ENCODE results near the gene ACAA1.

The ACAA1 gene

GRCh38 chr3:38152609-38153008, 15.7 kb upstream of the ACAA1 start:
- H3K9ac ChIP-seq (ENCODE audit: low read depth, low read length): no peak overlapping the region
- no peaks in the 10 kb centered on the region for H3K36me3 ChIP-seq (ENCODE audit: insufficient read depth, low read length)
- H3K4me1 ChIP-seq (ENCODE audit: control insufficient read depth, insufficient read depth, low read length): peaks cover 15% of the 10 kb centered on the region
- no peaks in the 10 kb centered on the region for H3K9me3 ChIP-seq (replicated peaks; ENCODE audit: low read length)
- no peak overlapping the region for H3K4me3 ChIP-seq (ENCODE audit: low read length)
- H3K4me2 ChIP-seq (ENCODE audit: low read length): no peak overlapping the region
- H3K27me3 ChIP-seq (ENCODE audit: control insufficient read depth, insufficient read depth, low read length): no peaks in the 10 kb centered on the region

DNA sequence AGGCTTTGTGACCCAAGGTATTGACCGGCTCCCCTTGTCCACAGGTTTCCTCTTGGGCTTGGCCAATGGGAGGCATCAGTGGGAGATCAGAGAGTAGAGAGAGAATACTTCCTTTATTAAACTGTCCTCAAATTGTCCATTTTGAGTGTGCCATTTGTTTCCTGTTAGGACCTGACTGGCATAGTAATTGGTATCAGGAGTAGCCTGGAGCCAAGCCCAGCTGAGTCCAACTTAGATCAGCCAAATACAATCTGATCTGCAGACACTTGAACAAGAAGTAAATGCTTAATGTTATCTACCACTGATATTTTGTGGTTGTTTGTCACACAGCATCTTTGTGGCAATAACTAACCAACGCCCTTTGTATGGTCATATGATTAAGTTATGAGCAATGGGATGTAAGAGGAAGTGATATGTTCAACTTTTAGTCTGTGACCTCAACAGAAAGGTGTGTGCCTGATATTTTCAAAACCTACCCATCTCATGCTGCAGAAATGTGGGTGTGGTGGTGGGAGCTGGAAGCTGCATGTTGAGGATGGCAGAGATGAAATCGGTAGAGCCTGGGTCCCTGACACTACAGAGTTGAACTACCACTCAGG, 14.8 kb upstream of the ACAA1 start:
- Histone ChIP-seq H3K9ac (ENCODE audit: low read depth, low read length) (no peak overlapping the region), H3K27me3 (ENCODE audit: control insufficient read depth, insufficient read depth, low read length) (no peaks in the 10 kb centered on the region), H3K36me3 (ENCODE audit: insufficient read depth, low read length) (no peaks in the 10 kb centered on the region), H3K4me2 (ENCODE audit: low read length) (no peak overlapping the region), H3K4me3 (ENCODE audit: low read length) (no peak overlapping the region), H3K9me3 (replicated peaks; ENCODE audit: low read length) (no peaks in the 10 kb centered on the region), H3K4me1 (ENCODE audit: control insufficient read depth, insufficient read depth, low read length) (peaks cover 15% of the 10 kb centered on the region)

DNA sequence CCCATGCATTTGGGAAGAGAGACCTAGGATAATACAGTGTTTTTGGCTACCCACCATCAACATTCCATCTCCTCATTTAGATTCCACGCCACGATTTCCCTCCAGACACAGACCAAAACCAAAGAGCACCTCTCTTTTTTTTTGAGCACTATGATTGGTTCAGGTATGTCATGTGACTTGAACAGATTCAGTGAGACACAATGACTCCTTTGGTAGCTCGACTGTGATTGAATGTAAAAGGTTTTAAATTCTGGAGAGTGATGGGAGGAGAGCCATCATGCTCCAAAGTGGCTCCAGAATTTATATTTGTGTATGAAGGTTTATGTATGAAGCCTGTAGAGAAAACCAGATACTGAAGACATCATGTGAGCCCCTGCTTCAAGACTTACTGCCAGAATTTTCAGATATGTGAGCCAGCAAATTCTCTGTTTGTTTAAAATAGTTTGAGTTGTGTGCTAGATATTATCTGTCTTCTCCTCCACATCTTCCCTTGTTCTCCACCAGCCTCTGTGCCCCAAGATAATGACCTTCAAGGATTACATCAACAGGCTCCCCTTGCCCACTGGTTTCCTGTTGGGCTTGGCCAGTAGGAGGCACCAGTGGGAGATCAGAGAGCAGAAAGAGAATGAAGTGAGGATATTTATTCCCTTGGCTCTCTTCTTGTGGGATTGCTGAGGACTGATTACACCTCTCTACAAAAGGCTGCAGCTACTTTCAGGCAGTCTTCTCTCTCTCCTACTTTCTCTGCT, 14.0 kb upstream of the ACAA1 start:
- no peak overlapping the region for H3K9ac ChIP-seq (ENCODE audit: low read depth, low read length)
- H3K4me2 ChIP-seq (ENCODE audit: low read length): no peak overlapping the region
- no peaks in the 10 kb centered on the region for H3K9me3 ChIP-seq (replicated peaks; ENCODE audit: low read length)
- H3K4me3 ChIP-seq (ENCODE audit: low read length): no peak overlapping the region
- H3K4me1 ChIP-seq (ENCODE audit: control insufficient read depth, insufficient read depth, low read length): peaks cover 15% of the 10 kb centered on the region
- H3K36me3 ChIP-seq (ENCODE audit: insufficient read depth, low read length): no peaks in the 10 kb centered on the region
- no peaks in the 10 kb centered on the region for H3K27me3 ChIP-seq (ENCODE audit: control insufficient read depth, insufficient read depth, low read length)

DNA sequence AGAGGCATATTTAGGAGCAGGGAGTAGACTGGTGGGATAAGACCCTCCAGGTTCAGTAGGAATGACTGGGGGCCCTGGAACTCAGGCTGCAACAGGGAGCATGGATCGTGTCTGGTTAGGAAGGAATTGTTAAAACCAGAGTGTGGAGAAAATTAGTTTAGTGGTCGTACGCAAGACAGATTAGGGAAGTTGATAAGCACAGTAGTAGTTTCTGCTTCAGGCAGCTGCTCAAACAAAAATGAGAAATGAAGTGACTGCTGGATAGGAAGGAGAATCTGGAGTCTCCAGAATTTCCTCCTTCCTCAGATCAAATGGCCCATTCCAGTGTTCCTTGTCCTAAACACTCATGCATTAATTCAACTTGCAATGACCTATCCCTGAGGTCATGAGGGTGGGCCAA, 12.8 kb upstream of the ACAA1 start:
- Histone ChIP-seq H3K27me3 (ENCODE audit: control insufficient read depth, insufficient read depth, low read length) (no peaks in the 10 kb centered on the region), H3K4me1 (ENCODE audit: control insufficient read depth, insufficient read depth, low read length) (peaks cover 15% of the 10 kb centered on the region), H3K9ac (ENCODE audit: low read depth, low read length) (no peak overlapping the region), H3K36me3 (ENCODE audit: insufficient read depth, low read length) (no peaks in the 10 kb centered on the region), H3K9me3 (replicated peaks; ENCODE audit: low read length) (no peaks in the 10 kb centered on the region), H3K4me2 (ENCODE audit: low read length) (no peak overlapping the region), H3K4me3 (ENCODE audit: low read length) (no peak overlapping the region)

DNA sequence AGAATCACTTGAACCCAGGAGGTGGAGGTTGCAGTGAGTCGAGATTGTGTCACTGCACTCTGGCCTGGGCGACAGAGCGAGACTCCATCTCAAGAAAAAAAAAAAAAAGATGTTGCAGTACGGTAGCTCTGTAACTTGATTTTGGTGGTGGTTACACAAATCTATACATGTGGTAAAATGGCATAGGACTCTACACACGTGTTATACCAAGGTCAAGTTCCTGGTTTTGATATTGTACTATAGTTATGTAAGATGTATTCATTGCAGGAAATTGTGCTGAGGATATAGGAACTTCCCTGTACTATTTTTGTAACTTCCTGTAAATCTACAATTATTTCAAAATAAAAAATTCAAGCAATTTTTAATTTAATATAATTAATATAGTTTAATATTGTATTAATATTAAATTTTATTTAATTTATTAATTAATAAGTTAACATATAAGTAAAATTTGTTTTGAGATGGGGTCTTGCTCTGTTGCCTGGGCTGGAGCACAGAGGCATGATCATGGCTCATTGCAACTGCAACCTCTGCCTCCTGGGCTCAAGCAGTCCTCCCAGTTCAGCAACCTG, 11.5 kb upstream of the ACAA1 start:
- H3K4me1 ChIP-seq (ENCODE audit: control insufficient read depth, insufficient read depth, low read length): peaks cover 6% of the 10 kb centered on the region
- no peak overlapping the region for H3K4me3 ChIP-seq (ENCODE audit: low read length)
- no peaks in the 10 kb centered on the region for H3K27me3 ChIP-seq (ENCODE audit: control insufficient read depth, insufficient read depth, low read length)
- no peaks in the 10 kb centered on the region for H3K36me3 ChIP-seq (ENCODE audit: insufficient read depth, low read length)
- H3K4me2 ChIP-seq (ENCODE audit: low read length): no peak overlapping the region
- H3K9ac ChIP-seq (ENCODE audit: low read depth, low read length): no peak overlapping the region
- H3K9me3 ChIP-seq (replicated peaks; ENCODE audit: low read length): no peaks in the 10 kb centered on the region

GRCh38 chr3:38147421-38147820, 10.5 kb upstream of the ACAA1 start:
- H3K4me2 ChIP-seq (ENCODE audit: low read length): no peak overlapping the region
- peaks cover 6% of the 10 kb centered on the region for H3K4me1 ChIP-seq (ENCODE audit: control insufficient read depth, insufficient read depth, low read length)
- H3K9me3 ChIP-seq (replicated peaks; ENCODE audit: low read length): no peaks in the 10 kb centered on the region
- no peaks in the 10 kb centered on the region for H3K36me3 ChIP-seq (ENCODE audit: insufficient read depth, low read length)
- H3K9ac ChIP-seq (ENCODE audit: low read depth, low read length): no peak overlapping the region
- H3K27me3 ChIP-seq (ENCODE audit: control insufficient read depth, insufficient read depth, low read length): no peaks in the 10 kb centered on the region
- no peak overlapping the region for H3K4me3 ChIP-seq (ENCODE audit: low read length)

- Histone ChIP-seq H3K36me3 (ENCODE audit: insufficient read depth, low read length) (peaks cover 8% of the 10 kb centered on the region), H3K9me3 (replicated peaks; ENCODE audit: low read length) (no peaks in the 10 kb centered on the region), H3K4me2 (ENCODE audit: low read length) (no peak overlapping the region), H3K9ac (ENCODE audit: low read depth, low read length) (no peak overlapping the region), H3K4me1 (ENCODE audit: control insufficient read depth, insufficient read depth, low read length) (peaks cover under 1% of the 10 kb centered on the region), H3K4me3 (ENCODE audit: low read length) (no peak overlapping the region), H3K27me3 (ENCODE audit: control insufficient read depth, insufficient read depth, low read length) (no peaks in the 10 kb centered on the region)
These were observed 9.6 kb upstream of the ACAA1 start for GRCh38 chr3:38146504-38146903.

DNA sequence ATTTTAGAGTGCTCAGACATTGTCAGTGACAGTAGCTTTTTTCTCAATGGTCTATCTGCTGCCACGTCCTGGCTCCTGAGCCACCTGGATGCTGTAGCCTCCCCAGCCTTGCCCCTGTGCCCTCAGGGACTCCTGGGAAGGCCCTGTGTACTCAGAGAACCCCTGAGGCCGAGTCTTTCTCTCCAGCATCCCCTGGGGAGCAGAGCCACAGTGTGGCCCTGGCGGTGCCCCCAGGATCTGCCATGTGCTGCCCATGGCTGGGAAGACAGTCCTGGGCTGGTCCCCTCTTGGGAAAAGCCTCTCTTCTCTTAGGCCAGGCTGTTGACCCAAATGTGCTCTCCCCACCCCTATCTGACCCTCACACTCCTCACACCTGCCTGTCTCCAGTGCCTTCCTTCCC, 6.6 kb upstream of the ACAA1 start:
- H3K4me2 ChIP-seq (ENCODE audit: low read length): no peak overlapping the region
- no peaks in the 10 kb centered on the region for H3K9me3 ChIP-seq (replicated peaks; ENCODE audit: low read length)
- no peaks in the 10 kb centered on the region for H3K27me3 ChIP-seq (ENCODE audit: control insufficient read depth, insufficient read depth, low read length)
- peaks cover 6% of the 10 kb centered on the region for H3K4me1 ChIP-seq (ENCODE audit: control insufficient read depth, insufficient read depth, low read length)
- H3K9ac ChIP-seq (ENCODE audit: low read depth, low read length): no peak overlapping the region
- H3K36me3 ChIP-seq (ENCODE audit: insufficient read depth, low read length): peaks cover 12% of the 10 kb centered on the region
- no peak overlapping the region for H3K4me3 ChIP-seq (ENCODE audit: low read length)

DNA sequence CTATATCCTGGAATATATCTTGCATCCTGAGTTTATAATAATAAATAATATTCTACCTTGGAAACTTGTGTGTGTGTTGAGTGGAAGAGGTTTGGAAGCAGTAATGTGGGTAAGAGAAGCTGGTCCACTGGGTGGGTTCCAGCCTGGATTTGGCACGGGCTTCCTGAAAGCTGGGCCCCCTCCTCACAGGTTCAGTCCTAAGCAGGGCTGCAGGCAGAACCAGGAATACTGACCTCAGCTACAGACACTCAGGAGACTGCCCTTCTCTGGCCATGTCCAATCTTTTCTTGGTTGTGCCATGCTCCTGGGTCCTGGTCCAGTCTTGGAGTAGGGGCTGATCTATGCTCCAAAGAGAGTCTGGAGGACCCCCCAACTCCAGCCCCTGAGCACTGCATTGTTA, 6.0 kb upstream of the ACAA1 start:
- Histone ChIP-seq H3K4me1 (ENCODE audit: control insufficient read depth, insufficient read depth, low read length) (peaks cover 9% of the 10 kb centered on the region), H3K4me2 (ENCODE audit: low read length) (no peak overlapping the region), H3K36me3 (ENCODE audit: insufficient read depth, low read length) (peaks cover 12% of the 10 kb centered on the region), H3K9me3 (replicated peaks; ENCODE audit: low read length) (no peaks in the 10 kb centered on the region), H3K9ac (ENCODE audit: low read depth, low read length) (no peak overlapping the region), H3K4me3 (ENCODE audit: low read length) (no peak overlapping the region), H3K27me3 (ENCODE audit: control insufficient read depth, insufficient read depth, low read length) (no peaks in the 10 kb centered on the region)

DNA sequence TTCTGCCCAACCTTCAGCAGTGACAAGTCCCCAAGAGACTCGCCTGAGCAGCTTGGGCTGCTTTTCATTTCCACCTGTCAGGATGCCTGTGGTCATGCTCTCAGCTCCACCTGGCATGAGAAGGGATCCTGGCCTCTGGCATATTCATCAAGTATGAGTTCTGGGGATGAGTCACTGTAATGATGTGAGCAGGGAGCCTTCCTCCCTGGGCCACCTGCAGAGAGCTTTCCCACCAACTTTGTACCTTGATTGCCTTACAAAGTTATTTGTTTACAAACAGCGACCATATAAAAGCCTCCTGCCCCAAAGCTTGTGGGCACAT, 5.0 kb upstream of the ACAA1 start:
- no peak overlapping the region for H3K4me2 ChIP-seq (ENCODE audit: low read length)
- H3K9me3 ChIP-seq (replicated peaks; ENCODE audit: low read length): no peaks in the 10 kb centered on the region
- H3K9ac ChIP-seq (ENCODE audit: low read depth, low read length): no peak overlapping the region
- no peaks in the 10 kb centered on the region for H3K27me3 ChIP-seq (ENCODE audit: control insufficient read depth, insufficient read depth, low read length)
- H3K36me3 ChIP-seq (ENCODE audit: insufficient read depth, low read length): peaks cover 12% of the 10 kb centered on the region
- H3K4me1 ChIP-seq (ENCODE audit: control insufficient read depth, insufficient read depth, low read length): peaks cover 16% of the 10 kb centered on the region
- H3K4me3 ChIP-seq (ENCODE audit: low read length): no peak overlapping the region

DNA sequence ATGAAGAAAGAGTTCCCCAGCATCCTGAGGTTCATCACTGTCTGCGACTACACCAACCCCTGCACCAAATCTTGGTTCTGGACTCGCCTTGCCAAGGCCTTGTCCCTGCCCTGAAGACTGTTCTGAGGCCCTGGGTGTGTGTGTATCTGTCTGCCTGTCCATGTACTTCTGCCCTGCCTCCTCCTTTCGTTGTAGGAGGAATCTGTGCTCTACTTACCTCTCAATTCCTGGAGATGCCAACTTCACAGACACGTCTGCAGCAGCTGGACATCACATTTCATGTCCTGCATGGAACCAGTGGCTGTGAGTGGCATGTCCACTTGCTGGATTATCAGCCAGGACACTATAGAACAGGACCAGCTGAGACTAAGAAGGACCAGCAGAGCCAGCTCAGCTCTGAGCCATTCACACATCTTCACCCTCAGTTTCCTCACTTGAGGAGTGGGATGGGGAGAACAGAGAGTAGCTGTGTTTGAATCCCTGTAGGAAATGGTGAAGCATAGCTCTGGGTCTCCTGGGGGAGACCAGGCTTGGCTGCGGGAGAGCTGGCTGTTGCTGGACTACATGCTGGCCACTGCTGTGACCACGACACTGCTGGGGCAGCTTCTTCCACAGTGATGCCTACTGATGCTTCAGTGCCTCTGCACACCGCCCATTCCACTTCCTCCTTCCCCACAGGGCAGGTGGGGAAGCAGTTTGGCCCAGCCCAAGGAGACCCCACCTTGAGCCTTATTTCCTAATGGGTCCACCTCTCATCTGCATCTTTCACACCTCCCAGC, 4.4 kb upstream of the ACAA1 start:
- Histone ChIP-seq H3K27me3 (ENCODE audit: control insufficient read depth, insufficient read depth, low read length) (no peaks in the 10 kb centered on the region), H3K4me1 (ENCODE audit: control insufficient read depth, insufficient read depth, low read length) (peaks cover 16% of the 10 kb centered on the region), H3K4me3 (ENCODE audit: low read length) (no peak overlapping the region), H3K9me3 (replicated peaks; ENCODE audit: low read length) (no peaks in the 10 kb centered on the region), H3K4me2 (ENCODE audit: low read length) (no peak overlapping the region), H3K9ac (ENCODE audit: low read depth, low read length) (no peak overlapping the region), H3K36me3 (ENCODE audit: insufficient read depth, low read length) (peaks cover 12% of the 10 kb centered on the region)
